ENCODE measurements around the gene COL4A5.

COL4A5 gene

DNA sequence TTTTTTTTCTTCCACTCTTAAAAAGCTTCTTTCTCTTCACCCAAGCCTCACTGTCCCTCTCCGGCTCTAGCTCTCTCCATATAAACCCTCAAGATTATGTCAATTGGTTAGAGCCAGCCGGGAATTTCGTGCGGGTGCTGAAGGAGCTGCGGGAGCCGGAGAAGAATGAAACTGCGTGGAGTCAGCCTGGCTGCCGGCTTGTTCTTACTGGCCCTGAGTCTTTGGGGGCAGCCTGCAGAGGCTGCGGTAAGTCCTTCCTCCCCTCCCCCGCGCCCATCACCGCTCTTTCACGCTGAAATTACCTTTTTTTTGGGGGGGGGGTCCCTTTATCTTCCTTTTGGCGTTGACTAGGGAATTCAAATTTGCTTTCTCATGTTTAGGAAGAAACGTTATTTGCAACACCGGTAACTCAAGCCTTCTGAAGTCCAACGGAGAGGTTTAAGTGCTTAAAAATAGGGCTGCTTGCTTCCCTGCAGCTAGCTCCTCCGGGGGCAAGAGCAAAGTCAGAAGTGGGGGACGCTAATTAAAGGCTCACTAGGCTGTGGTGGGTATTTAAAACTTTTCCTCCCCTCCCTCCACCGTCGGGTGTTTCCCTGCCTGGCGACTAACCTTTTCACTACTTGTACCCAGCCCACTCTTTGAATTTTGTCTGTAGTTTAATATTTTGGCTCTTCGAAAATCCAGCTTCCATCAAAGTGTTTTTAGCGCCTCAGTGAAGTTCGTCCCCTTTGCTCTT, 491 bp downstream of the COL4A5 start:
- Histone ChIP-seq H3K4me3 (ENCODE audit: low read length in 2 of 2) (peak overlapping the region; percentile 62 to 90), H3K9ac (ENCODE audit: low read depth, low read length, poor library complexity) (no peak overlapping the region), H3K27me3 (ENCODE audit: control insufficient read depth in 3 of 3, insufficient read depth in 3 of 3, low read depth in 1 of 3, low read length in 3 of 3) (no peaks in the 10 kb centered on the region), H3K18ac (ENCODE audit: low read length) (peak overlapping the region; percentile 64), H2AK5ac (ENCODE audit: low read depth, low read length) (no peak overlapping the region), H3K4me1 (ENCODE audit: control insufficient read depth in 2 of 2, insufficient read depth in 1 of 2, low read depth in 1 of 2, low read length in 2 of 2) (peaks cover 0 to 3% of the 10 kb centered on the region in 2 donors), H3K4me2 (ENCODE audit: insufficient read depth, low read length, poor library complexity, severe bottlenecking) (peak overlapping the region; percentile 28), H2AFZ (ENCODE audit: low read length) (peak overlapping the region; percentile 91), H3K79me1 (ENCODE audit: low read depth, low read length) (no peaks in the 10 kb centered on the region), H4K8ac (ENCODE audit: low read depth, low read length) (no peak overlapping the region), H3K27ac (replicated peaks; ENCODE audit: low read length) (peak overlapping the region; percentile 82), H2BK12ac (ENCODE audit: low read length) (no peak overlapping the region), H3K9me3 (replicated peaks in 1 of 2; ENCODE audit: control insufficient read depth in 2 of 2, insufficient read depth in 1 of 2, low read depth in 1 of 2, low read length in 2 of 2) (peaks cover 0 to 5% of the 10 kb centered on the region in 2 donors), H3K4ac (ENCODE audit: low read length) (no peak overlapping the region), H4K91ac (ENCODE audit: low read depth, low read length, poor library complexity) (no peak overlapping the region), H3K23ac (ENCODE audit: low read depth, low read length, poor library complexity) (no peak overlapping the region), H2BK120ac (ENCODE audit: low read depth, low read length) (no peak overlapping the region), H3K14ac (ENCODE audit: low read length) (no peak overlapping the region), H2BK15ac (ENCODE audit: low read length) (no peak overlapping the region), H2BK5ac (ENCODE audit: low read length) (no peak overlapping the region), H3K36me3 (replicated peaks in 1 of 2; ENCODE audit: control insufficient read depth in 2 of 2, insufficient read depth in 2 of 2, low read length in 2 of 2) (peaks cover 0 to 5% of the 10 kb centered on the region in 2 donors)
- DNase-seq (ENCODE audit: low spot score) = no peak
- no CpG with 5 or more reads among the region's 25 CpGs for WGBS, 2 donors (ENCODE audit: extremely low coverage in 2 of 2, insufficient read length in 2 of 2, insufficient replicate concordance in 1 of 2)

GRCh38 chrX:108442901-108443464, 3.3 kb downstream of the COL4A5 start:
- Histone ChIP-seq H3K4me3 (ENCODE audit: low read length in 2 of 2) (no peak overlapping the region), H3K79me1 (ENCODE audit: low read depth, low read length) (no peaks in the 10 kb centered on the region), H4K91ac (ENCODE audit: low read depth, low read length, poor library complexity) (no peak overlapping the region), H3K18ac (ENCODE audit: low read length) (no peak overlapping the region), H2BK5ac (ENCODE audit: low read length) (no peak overlapping the region), H3K4me2 (ENCODE audit: insufficient read depth, low read length, poor library complexity, severe bottlenecking) (no peak overlapping the region), H3K9ac (ENCODE audit: low read depth, low read length, poor library complexity) (no peak overlapping the region), H3K9me3 (replicated peaks in 1 of 2; ENCODE audit: control insufficient read depth in 2 of 2, insufficient read depth in 1 of 2, low read depth in 1 of 2, low read length in 2 of 2) (peaks cover 0 to 8% of the 10 kb centered on the region in 2 donors), H2AFZ (ENCODE audit: low read length) (no peak overlapping the region), H3K4me1 (ENCODE audit: control insufficient read depth in 2 of 2, insufficient read depth in 1 of 2, low read depth in 1 of 2, low read length in 2 of 2) (no peaks in the 10 kb centered on the region), H3K4ac (ENCODE audit: low read length) (no peak overlapping the region), H3K27ac (replicated peaks; ENCODE audit: low read length) (no peak overlapping the region), H3K27me3 (ENCODE audit: control insufficient read depth in 3 of 3, insufficient read depth in 3 of 3, low read depth in 1 of 3, low read length in 3 of 3) (no peaks in the 10 kb centered on the region), H2BK120ac (ENCODE audit: low read depth, low read length) (no peak overlapping the region), H2AK5ac (ENCODE audit: low read depth, low read length) (no peak overlapping the region), H2BK15ac (ENCODE audit: low read length) (no peak overlapping the region), H4K8ac (ENCODE audit: low read depth, low read length) (no peak overlapping the region), H3K23ac (ENCODE audit: low read depth, low read length, poor library complexity) (no peak overlapping the region), H3K14ac (ENCODE audit: low read length) (no peak overlapping the region), H3K36me3 (replicated peaks in 1 of 2; ENCODE audit: control insufficient read depth in 2 of 2, insufficient read depth in 2 of 2, low read length in 2 of 2) (peaks cover 0 to 5% of the 10 kb centered on the region in 2 donors), H2BK12ac (ENCODE audit: low read length) (no peak overlapping the region)
- no CpG with 5 or more reads among the region's 2 CpGs for WGBS, 2 donors (ENCODE audit: extremely low coverage in 2 of 2, insufficient read length in 2 of 2, insufficient replicate concordance in 1 of 2)
- no peak for DNase-seq (ENCODE audit: low spot score)

GRCh38 chrX:108447303-108447702, 7.7 kb downstream of the COL4A5 start:
- Histone ChIP-seq H3K36me3 (replicated peaks in 1 of 2; ENCODE audit: control insufficient read depth in 2 of 2, insufficient read depth in 2 of 2, low read length in 2 of 2) (peaks cover 0 to 5% of the 10 kb centered on the region in 2 donors), H2AK5ac (ENCODE audit: low read depth, low read length) (no peak overlapping the region), H3K14ac (ENCODE audit: low read length) (no peak overlapping the region), H3K18ac (ENCODE audit: low read length) (no peak overlapping the region), H3K9ac (ENCODE audit: low read depth, low read length, poor library complexity) (no peak overlapping the region), H3K27ac (replicated peaks; ENCODE audit: low read length) (no peak overlapping the region), H3K9me3 (replicated peaks in 1 of 2; ENCODE audit: control insufficient read depth in 2 of 2, insufficient read depth in 1 of 2, low read depth in 1 of 2, low read length in 2 of 2) (peaks cover 0 to 8% of the 10 kb centered on the region in 2 donors), H3K27me3 (ENCODE audit: control insufficient read depth in 3 of 3, insufficient read depth in 3 of 3, low read depth in 1 of 3, low read length in 3 of 3) (no peaks in the 10 kb centered on the region), H2AFZ (ENCODE audit: low read length) (no peak overlapping the region), H3K4ac (ENCODE audit: low read length) (no peak overlapping the region), H4K91ac (ENCODE audit: low read depth, low read length, poor library complexity) (no peak overlapping the region), H2BK12ac (ENCODE audit: low read length) (no peak overlapping the region), H3K4me3 (ENCODE audit: low read length in 2 of 2) (no peak overlapping the region), H2BK120ac (ENCODE audit: low read depth, low read length) (no peak overlapping the region), H2BK15ac (ENCODE audit: low read length) (no peak overlapping the region), H2BK5ac (ENCODE audit: low read length) (no peak overlapping the region), H3K4me2 (ENCODE audit: insufficient read depth, low read length, poor library complexity, severe bottlenecking) (no peak overlapping the region), H3K4me1 (ENCODE audit: control insufficient read depth in 2 of 2, insufficient read depth in 1 of 2, low read depth in 1 of 2, low read length in 2 of 2) (no peaks in the 10 kb centered on the region), H3K23ac (ENCODE audit: low read depth, low read length, poor library complexity) (no peak overlapping the region), H4K8ac (ENCODE audit: low read depth, low read length) (no peak overlapping the region), H3K79me1 (ENCODE audit: low read depth, low read length) (no peaks in the 10 kb centered on the region)
- DNase-seq (ENCODE audit: low spot score) = no peak
- WGBS, 2 donors (ENCODE audit: extremely low coverage in 2 of 2, insufficient read length in 2 of 2, insufficient replicate concordance in 1 of 2) = no CpG with 5 or more reads among the region's 2 CpGs

- Histone ChIP-seq H2BK5ac (ENCODE audit: low read length) (no peak overlapping the region), H4K8ac (ENCODE audit: low read depth, low read length) (no peak overlapping the region), H2AFZ (ENCODE audit: low read length) (no peak overlapping the region), H2BK12ac (ENCODE audit: low read length) (no peak overlapping the region), H3K4me2 (ENCODE audit: insufficient read depth, low read length, poor library complexity, severe bottlenecking) (no peak overlapping the region), H3K9ac (ENCODE audit: low read depth, low read length, poor library complexity) (no peak overlapping the region), H3K27me3 (ENCODE audit: control insufficient read depth in 3 of 3, insufficient read depth in 3 of 3, low read depth in 1 of 3, low read length in 3 of 3) (no peaks in the 10 kb centered on the region), H3K27ac (replicated peaks; ENCODE audit: low read length) (no peak overlapping the region), H2BK120ac (ENCODE audit: low read depth, low read length) (no peak overlapping the region), H3K23ac (ENCODE audit: low read depth, low read length, poor library complexity) (no peak overlapping the region), H4K91ac (ENCODE audit: low read depth, low read length, poor library complexity) (no peak overlapping the region), H2BK15ac (ENCODE audit: low read length) (no peak overlapping the region), H3K9me3 (replicated peaks in 1 of 2; ENCODE audit: control insufficient read depth in 2 of 2, insufficient read depth in 1 of 2, low read depth in 1 of 2, low read length in 2 of 2) (no peaks in the 10 kb centered on the region), H2AK5ac (ENCODE audit: low read depth, low read length) (no peak overlapping the region), H3K36me3 (replicated peaks in 1 of 2; ENCODE audit: control insufficient read depth in 2 of 2, insufficient read depth in 2 of 2, low read length in 2 of 2) (no peaks in the 10 kb centered on the region), H3K4me3 (ENCODE audit: low read length in 2 of 2) (no peak overlapping the region), H3K14ac (ENCODE audit: low read length) (no peak overlapping the region), H3K4ac (ENCODE audit: low read length) (no peak overlapping the region), H3K79me1 (ENCODE audit: low read depth, low read length) (no peaks in the 10 kb centered on the region), H3K4me1 (ENCODE audit: control insufficient read depth in 2 of 2, insufficient read depth in 1 of 2, low read depth in 1 of 2, low read length in 2 of 2) (no peaks in the 10 kb centered on the region), H3K18ac (ENCODE audit: low read length) (no peak overlapping the region)
- DNase-seq (ENCODE audit: low spot score) = no peak
- WGBS, 2 donors (ENCODE audit: extremely low coverage in 2 of 2, insufficient read length in 2 of 2, insufficient replicate concordance in 1 of 2) = no CpG with 5 or more reads among the region's 3 CpGs
Observed at GRCh38 chrX:108453841-108454240, 14.2 kb downstream of the COL4A5 start.
